Right kidney (tissue), 1 donor: Measurements from ENCODE around the gene THSD4.
"Not testable (repeated sequence)": the region's sequence is repeated elsewhere in the genome, so short reads cannot be mapped to it uniquely, and the experiment has no call there.

Experiments used
- DNase-seq: peaks from one replicate; pipeline ENCODE4 v3.0.0-alpha.2; 2016

Gene THSD4

DNA sequence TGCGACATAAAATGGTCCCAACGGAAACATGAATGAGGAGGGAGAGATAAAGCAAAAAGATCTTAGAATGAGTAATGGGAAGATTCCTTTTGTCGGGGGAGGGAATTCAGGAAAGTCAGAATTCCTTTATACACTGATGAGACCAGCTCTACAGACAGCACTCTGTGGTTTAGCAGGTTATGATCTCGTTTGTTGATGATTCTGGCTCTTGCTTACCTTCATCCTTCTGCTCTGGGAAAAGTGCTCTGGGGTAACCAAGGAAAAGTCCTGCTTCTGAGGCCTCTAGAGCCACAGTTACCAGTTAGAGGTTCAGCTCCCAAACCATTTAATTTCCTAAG lies 544.4 kb downstream of the THSD4 start:
- DNase-seq: no peak

DNA sequence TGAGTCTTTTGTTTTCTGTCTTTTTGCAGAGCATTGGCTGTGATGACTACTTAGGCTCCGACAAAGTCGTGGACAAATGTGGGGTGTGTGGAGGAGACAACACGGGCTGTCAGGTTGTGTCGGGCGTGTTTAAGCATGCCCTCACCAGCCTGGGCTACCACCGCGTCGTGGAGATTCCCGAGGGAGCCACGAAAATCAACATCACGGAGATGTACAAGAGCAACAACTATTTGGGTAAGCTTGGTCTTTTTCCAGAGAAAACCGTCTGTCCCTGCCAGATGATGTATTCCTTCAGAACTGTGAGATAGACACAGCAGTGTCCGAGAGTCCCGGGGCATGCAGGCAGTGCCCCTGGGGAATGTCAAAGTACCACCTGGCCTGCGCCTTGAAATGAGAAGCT lies 545.2 kb downstream of the THSD4 start:
- no peak for DNase-seq

DNA sequence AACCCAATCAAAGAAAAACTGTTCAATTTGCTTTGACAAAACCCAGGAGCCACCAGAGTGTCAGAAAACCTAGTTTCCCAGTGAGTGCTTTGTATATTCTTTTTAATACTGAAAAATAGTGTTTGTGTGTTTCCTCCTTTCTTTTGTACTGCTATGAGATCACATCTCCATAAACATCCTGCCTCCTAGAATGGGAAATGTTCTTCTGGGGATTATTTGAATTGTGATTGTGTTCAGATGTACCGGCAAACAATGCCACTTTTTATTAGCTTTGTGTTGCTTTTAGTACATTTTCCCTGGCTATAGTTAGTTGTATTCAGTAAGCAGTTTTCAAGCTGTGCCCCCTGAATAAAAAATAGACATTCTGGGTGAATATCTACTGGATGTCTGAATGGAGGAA lies 547.0 kb downstream of the THSD4 start:
- no peak for DNase-seq

DNA sequence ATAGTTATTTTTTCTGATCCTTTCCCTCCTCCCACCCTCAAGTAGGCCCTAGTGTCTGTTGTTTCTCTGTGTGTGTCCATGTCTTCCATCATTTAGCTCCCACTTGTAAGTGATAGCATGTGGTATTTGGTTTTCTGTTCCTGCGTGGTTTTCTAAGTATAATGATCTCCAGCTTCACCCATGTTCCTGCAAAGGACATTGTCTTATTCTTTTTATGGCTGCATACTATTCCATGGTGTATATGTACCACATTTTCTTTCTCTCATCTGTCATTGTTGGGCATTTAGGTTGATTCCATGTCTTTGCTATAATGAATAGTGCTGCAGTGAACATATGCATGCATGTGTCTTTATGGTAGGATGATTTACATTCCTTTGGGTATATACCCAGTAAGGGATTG lies 549.4 kb downstream of the THSD4 start:
- no peak for DNase-seq

DNA sequence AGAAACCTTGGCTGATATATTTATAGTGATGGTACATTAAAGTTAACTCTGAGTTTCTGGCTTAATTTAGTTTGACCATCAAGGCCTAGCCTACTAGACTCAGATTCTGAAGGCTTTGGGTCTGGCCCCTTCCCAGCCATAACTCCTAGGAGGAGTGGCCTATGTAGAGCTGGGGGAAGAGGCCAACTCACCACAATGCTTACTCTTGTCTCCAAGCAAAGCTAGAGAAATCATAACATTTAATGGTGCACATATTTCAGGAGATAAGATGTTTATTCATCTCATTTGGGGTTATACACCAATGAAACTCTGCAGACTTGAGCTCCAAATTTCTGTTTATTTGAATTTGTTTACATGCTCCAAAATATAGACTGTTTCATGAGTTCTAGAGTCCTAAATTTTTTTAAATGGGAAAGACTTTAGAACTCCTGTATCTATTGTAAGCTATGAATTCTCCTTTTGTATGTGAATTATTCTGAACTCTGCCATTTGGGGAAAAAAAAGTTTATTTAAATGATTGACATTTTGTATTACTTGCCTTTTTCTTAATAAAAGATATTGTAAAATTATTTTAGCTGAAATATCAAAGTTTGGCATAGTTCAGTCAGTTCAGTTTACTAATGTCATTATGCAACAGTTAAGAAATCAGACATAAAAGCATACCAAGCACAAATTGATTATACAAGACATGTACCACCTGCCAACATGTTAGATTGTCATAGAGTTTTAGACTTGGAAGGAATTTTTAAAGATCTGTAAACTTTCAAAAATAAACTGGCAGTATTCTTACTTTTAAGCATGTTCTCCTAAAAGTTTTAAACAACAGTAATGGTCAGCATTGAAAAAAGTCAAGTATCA lies 551.7 kb downstream of the THSD4 start:
- DNase-seq: no peak

DNA sequence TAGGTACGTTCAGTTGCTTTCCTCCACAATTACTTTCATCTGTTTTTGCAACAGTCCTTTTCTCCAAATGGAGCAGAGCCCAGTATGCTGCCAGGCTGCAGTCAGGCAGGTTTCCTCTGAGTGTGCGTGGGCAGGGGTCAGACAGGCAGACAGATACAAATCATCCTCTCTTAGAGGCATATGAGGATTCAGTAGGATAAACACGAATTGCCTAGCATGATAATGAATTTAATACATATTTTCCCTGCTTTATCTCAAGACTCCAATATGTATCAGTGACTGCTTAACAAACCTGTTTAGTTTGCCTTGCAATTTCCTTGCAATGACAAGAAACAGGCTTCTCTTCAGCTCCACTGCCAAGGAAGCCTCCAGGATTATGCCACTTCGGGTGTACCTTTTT lies 554.4 kb downstream of the THSD4 start:
- DNase-seq: no peak

DNA sequence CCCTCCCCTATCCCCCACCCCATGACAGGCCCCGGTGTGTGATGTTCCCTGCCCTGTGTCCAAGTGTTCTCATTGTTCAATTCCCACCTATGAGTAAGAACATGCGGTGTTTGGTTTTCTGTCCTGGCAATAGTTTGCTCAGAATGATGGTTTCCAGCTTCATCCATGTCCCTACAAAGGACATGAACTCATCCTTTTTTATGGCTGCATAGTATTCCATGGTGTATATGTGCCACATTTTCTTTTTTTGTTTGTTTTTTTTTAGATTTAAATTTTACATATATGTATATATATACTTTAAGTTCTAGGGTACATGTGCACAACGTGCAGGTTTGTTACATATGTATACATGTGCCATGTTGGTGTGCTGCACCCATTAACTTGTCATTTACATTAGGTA lies 555.0 kb downstream of the THSD4 start:
- not testable (repeated sequence) for DNase-seq

DNA sequence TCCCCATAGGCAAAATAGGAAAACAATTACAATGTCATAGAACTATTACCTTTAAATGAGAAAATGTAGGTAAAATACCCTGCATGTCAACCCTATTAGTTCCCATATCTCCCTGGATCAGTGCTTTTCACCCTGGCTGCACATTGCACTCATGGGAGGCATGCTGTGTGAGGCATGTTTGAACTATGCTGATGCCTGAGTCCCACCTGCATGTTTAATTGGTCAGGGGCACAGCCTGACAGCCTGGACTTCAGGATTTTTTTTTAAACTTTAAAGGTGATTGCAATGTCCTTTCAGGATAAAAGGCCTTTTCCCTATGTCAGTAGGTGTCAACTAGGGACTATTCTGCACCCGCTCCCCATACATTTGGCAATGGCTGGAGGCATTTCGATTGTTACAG lies 559.1 kb downstream of the THSD4 start:
- DNase-seq: no peak

DNA sequence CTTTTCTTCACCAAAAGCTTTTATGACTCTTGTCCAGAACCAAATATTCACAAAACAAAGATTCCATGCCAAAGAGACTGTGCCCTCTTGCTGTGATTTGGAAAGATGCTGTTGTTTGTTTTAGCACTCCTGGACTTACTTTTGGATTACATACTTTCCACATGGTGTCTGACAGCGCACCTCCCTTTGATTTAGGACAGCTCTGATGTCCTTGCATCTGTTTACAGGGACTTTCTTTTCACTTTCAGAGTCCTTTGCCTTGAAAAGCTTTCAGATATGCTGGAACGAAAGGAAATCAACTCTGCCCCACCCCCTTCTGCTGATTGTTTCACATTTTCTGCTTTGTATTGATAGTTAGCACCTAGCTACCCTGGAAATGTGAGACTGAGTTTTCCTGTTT lies 562.1 kb downstream of the THSD4 start:
- DNase-seq: no peak

DNA sequence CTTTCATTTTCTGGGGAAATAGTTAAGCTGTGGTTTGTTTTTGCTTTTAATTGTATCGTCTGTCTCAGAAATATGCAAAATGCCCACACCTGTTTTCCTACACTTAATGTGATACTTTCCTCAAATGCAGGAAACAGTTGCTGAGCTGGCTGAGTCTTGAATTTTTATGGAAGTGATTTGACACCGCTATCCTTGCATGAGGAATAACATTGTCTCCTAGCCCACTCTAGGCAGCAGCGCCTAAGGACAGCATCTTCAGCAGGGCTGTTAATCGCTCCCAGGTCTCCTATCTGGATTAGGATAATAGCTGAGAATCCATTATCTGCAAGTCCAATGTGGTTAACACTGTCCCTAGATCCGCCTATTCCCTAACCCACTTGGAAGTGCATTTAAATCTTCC lies 562.5 kb downstream of the THSD4 start:
- DNase-seq: no peak

DNA sequence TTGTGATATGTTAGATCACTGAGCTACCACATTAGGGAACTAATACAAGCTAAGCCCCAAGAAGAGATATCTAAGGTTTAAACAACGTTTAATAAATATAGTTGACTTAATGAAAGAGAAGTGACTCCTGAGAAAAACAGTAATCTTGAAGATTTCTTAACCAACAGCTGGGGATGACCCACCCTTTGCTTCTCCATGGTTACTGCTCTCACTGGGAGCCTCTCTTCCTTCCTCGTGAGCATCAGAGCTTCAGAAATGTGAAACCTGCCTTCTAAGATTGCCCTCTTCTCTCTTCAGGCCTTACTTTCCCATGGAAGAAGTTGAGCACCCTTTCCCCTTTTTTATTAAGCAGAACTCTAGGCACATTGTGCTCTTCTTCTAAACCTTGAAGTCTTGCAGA lies 562.9 kb downstream of the THSD4 start:
- DNase-seq: no peak

DNA sequence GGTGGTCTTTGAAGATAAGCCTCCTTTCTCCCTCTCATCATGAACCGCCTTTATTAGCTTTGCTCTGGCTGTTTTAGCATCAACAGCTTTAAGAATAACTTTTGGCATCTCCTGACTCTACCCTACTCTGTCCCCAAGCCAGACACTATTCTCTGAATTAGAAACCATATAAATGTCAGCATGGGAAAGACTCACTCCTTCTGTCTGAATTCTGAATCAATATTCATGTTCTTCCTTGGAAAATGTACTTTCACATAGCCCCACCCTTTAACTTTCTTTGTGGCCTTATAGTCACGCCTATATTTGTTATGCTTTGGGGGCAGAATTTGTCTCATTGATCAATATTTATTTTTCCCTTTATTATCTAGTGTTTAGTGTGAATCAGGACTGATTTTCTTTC lies 563.3 kb downstream of the THSD4 start:
- DNase-seq: no peak

DNA sequence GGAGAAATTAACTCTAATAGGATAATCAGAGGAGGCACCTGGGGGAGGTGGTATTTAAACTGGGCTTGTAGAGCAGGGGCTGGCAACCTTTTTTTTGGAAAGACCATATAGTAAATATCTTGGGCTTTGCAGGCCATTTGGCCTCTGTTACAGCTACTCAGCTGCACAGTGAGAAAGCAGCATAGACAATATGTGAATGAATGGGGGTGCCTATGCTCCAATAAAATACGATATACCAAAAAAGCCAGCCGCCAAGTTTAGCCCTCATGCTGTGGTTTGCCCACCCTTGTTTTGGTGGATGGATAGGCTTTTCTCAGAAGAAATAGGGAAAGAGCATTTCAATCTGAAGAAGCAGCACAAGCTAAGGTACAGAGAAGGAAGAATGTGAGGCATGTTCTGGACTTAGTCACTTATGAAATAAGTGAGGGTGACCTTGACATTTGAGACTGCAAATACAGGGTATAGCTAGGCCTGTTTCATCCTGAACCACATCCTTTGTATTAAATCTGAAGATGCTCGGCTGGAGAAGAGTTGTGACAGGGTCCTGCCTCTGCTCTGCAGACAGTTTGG lies 564.0 kb downstream of the THSD4 start:
- no peak for DNase-seq

DNA sequence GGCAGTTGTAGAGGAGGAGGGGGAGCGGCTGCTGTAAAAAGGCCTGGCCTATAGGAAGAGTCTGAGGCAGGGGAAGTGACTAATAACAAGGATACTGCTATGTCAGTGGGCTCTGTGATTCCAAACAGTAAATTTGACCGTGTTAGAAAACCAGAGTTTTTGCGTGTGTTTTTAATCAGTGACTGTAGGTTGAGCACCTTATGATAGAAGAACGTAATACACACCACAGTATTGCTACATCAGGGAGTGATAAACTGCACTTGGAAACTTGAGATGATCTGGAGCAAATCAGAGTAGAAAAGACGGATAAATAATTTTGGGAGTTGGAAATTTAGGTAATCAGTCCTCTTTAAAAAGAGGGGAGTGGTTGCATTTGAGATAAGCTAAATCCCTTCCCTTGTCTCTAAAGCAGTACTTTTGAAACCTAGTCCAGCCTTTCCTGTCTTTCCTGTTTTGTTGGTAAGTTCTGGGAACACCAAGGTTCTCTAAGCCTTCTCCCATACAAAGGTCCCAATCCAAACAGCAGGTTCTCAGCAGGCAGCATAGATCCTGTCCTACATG lies 564.6 kb downstream of the THSD4 start:
- DNase-seq: no peak

DNA sequence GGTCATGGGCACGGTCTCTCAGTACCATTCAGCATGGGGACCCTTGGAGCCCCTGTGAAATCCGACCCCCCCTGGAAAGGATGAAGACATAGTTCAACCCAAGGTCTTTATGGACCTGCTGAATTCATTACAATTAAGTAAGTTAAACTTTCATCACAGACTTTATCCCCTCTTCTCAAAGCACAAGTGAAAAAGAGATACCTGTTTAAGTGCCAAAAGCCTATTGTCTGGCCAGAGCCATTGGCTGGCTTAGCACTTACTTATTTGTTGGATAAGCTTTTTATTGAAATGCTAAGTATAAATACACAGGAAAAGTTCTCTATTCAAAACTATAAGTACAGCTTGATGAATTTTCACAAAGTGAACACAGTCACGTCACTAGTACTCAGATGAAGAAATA lies 566.7 kb downstream of the THSD4 start:
- no peak for DNase-seq

DNA sequence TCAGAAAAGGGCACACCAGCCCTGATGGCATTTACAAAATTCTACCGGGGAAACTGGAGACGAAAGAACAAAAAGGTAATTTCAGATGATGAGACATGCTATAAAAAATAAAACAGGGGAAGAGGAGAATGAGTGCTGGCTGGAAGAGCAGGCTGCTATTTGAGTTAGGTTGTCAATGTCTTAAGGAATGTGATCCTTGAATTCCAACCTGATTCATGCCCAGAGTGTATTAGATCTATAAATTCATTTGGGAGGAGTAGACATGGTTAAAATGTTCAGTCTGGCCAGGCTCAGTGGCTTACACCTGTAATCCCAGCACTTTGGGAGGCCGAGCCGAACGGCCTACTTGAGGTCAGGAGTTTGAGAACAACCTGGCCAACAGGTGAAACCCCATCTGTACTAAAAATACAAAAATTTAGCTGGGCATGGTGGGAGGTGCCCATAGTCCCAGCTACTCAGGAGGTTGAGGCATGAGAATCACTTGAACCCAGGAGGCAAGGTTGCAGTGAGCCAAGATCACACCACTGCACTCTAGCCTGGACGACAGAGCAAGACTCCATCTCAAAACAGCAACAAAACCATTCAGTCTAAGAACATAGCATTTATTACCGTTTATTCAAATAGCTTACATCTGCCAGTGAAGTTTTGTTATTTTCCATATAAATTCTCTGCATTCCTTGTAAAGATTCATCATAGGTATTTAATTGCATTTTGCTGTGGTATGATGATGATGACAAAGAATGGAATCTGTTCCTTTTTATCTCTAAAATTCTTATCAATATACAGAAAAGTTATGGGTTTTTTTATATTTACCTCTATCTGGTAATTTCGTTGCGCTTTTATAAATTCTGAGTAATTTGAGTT lies 568.4 kb downstream of the THSD4 start:
- no peak for DNase-seq

DNA sequence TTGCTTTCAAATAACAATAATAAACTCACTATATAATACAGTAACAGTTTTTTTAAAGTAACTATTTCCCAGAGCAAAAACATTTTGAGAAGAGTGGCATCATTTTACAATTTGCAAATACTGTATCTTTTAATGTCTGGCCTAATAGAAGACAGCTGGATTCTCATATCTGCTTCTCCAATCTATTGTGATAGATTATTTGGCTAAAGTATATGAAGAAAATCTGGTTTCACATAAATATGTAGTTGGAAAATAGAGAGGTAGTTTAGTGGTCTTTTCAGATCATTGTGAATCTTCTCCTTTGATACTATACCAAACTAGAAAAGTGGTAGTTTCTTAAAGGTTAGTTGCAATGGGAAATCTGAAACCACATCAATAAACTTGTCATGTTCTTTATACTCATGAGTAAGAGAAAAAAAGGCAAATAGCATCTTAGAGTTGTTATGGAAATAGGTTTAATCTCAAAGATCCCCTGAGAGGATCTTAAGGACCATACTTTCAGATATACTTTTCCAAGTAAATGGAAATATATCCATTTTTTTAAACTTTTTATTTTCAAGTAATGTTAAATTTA lies 570.2 kb downstream of the THSD4 start:
- no peak for DNase-seq

DNA sequence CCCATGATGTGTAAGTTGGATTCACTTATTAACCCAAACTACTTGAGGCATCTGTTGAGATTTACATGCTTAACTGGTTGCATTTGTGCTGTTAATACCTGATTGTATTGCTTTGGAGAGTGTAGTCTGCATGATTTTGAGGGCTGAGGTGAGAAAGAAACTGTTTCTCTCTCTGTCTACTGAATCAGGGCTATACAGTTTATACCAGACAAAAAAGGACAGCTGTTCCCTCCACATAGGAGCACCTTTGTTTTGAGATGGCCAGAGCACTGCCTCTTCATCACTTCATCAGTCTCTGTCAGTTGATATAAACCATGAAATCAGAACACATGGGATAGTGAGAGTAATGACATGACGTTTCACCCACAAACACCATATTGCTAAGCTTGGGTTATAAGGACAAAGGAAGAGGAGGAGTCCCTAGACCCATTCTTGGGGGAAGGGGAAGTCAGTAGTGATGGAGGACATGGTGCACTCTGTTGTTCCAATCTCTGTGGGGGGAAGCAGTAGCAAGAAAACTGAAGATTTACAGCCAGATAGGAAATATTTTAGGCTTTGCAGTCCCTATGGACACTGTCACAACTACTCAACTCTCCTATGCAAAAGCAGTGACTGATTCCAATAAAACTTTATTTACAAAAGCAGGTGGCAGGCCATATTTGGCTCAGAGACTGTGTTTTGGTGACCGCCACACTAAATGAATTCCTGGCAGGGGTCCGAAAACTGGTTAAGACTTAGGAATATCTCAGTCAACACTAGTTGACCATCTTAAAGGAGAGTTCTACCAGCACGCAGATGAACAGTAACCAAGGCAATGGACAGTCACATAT lies 571.2 kb downstream of the THSD4 start:
- DNase-seq: no peak

DNA sequence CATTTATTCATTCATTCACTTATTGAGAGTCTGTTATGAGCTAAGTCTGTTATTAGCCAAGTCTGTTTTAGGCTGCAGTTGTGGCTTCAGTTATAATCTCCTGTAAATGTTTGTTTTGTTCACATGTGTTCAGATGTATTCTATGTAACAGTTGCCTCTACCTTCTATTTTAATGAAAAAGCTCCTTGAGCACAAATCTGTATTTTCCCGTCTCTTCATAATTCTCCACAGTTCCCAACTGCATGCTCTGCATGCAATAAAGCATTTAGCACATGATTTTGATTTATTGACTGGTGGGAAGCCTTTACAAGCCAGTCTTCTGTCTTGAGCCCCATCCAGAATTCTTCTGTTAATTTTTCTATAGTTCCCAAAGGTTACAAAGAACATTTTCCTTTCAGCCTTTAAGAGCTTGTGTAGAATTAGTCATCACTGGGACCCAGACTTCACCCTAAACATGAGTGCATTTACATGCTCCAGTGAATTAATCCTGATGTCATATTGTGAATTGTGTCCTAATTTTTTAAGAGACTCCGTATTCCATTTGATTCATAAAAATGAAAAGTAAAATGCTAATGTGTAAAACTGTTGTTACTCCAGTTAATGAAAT lies 572.7 kb downstream of the THSD4 start:
- no peak for DNase-seq

DNA sequence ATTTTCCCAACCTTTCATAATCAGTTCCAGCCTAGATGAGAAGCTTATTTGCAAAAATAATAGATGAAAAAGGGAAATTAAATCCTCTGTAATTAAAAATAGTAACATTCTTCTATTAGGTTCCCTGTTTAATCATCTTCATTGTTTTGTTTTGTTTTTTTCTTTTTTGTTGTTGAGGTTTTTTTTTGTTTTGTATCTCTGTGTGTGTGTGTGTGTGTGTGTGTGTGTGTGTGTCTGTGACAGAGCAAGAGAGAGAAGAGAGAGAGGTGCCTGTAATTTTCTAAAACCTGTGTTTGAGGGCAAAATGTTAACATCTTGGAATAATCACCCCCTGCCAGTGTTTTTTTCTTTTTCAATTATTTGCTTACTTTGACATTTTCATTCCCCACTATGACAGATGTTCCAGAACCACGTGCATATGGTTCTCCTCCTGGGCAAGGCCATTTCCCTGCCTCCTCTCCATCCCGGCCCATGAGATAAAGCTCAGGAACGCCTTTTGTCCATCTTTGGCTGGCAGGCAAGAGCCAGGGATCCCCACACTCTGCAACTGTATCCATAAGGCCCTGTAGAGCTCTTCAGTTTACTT lies 573.3 kb downstream of the THSD4 start:
- no peak for DNase-seq

DNA sequence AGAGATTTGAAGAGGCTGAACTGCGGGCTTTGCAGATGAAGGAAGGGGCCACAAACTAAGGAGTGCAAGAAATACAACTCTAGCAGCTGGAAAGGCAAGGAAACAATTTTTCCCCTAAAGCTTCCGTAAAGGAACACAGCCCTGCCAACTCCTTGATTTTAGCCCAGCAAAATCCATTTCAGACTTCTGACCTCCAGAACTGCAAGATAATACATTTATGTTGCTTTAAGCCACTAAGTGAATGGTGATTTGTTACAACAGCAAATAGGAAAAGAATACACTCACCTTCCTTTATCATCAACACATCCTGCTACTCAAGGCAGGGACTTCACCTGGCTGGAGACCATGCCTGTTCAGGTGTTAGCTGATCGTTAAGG lies 575.8 kb downstream of the THSD4 start:
- no peak for DNase-seq
